ENCODE data around the gene PACC1.

- TF ChIP-seq CTCF (conservative IDR thresholded peaks at IDR 0.05 in 1 of 2, IDR thresholded peaks at IDR 0.05 in 1 of 2; ENCODE audit: extremely low read depth in 1 of 2, insufficient read depth in 1 of 2, low read depth in 1 of 2, low read length in 2 of 2) (no peak), EZH2 (IDR thresholded peaks at IDR 0.05; ENCODE audit: borderline replicate concordance, low read length) (no peak)
These were observed 25.7 kb upstream of the PACC1 start for GRCh38 chr1:212440419-212440818.
